ENCODE measurements around the gene CCDC190.

Gene CCDC190

DNA sequence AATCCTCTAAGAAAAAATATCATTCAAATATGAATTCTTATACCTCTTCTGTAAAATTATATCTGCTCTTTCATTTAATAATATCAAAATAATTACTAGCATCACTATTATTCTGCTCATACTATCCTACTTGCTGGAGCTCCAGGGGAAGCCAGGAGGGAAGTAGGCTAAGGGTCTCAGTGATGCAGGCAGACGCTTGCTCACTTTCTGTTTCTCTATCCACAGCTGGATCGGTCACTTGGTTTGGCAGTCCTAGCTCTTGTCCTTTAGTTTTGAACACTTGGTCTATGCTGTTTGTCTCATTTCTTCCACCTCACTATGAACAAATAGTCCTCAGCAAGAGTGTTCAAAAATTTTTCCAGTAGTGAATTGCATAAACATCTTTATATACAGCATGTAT lies 11.3 kb downstream of the CCDC190 start:
- no peak overlapping the region for H3K4me3 ChIP-seq (ENCODE audit: low read depth, low read length)
- DNase-seq (ENCODE audit: low read depth), result peak; percentile 66
- TF ChIP-seq, protein P1, sequence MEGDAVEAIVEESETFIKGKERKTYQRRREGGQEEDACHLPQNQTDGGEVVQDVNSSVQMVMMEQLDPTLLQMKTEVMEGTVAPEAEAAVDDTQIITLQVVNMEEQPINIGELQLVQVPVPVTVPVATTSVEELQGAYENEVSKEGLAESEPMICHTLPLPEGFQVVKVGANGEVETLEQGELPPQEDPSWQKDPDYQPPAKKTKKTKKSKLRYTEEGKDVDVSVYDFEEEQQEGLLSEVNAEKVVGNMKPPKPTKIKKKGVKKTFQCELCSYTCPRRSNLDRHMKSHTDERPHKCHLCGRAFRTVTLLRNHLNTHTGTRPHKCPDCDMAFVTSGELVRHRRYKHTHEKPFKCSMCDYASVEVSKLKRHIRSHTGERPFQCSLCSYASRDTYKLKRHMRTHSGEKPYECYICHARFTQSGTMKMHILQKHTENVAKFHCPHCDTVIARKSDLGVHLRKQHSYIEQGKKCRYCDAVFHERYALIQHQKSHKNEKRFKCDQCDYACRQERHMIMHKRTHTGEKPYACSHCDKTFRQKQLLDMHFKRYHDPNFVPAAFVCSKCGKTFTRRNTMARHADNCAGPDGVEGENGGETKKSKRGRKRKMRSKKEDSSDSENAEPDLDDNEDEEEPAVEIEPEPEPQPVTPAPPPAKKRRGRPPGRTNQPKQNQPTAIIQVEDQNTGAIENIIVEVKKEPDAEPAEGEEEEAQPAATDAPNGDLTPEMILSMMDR (conservative IDR thresholded peaks at IDR 0.05; ENCODE audit: low read depth, low read length), result no peak

DNA sequence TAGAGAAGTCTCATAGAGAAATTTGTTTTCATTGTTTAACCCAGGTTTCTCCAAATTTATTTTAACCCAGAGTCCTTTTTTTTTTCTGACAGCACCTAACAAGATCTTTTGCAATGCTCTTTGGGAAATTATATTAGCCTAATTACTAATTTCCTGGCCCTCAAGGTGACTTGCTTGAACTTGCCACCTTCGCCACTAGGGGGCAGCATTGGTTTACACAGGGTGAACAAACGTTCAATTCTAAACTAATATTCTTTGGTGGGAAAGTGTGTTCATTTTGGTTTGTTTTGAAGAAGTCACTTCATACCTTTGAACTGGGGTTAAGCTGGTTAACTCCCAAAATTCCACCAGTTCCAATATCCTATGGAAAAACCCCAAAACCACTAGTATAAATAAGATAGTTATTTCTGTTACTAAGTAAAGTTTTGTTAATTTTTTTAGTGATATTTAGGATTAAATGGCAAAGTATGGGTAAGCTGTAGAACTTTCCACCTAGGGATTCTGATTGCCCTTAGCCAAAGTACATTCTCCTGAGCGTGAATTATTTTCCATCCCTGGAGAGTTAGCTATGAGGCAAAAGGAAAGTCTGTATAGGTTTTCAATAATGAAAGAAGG lies 13.0 kb downstream of the CCDC190 start:
- peak; percentile 91 for DNase-seq (ENCODE audit: low read depth)
- no peak overlapping the region for H3K4me3 ChIP-seq (ENCODE audit: low read depth, low read length)
- TF ChIP-seq, protein P1 (conservative IDR thresholded peaks at IDR 0.05; ENCODE audit: low read depth, low read length), result peak; percentile 91

DNA sequence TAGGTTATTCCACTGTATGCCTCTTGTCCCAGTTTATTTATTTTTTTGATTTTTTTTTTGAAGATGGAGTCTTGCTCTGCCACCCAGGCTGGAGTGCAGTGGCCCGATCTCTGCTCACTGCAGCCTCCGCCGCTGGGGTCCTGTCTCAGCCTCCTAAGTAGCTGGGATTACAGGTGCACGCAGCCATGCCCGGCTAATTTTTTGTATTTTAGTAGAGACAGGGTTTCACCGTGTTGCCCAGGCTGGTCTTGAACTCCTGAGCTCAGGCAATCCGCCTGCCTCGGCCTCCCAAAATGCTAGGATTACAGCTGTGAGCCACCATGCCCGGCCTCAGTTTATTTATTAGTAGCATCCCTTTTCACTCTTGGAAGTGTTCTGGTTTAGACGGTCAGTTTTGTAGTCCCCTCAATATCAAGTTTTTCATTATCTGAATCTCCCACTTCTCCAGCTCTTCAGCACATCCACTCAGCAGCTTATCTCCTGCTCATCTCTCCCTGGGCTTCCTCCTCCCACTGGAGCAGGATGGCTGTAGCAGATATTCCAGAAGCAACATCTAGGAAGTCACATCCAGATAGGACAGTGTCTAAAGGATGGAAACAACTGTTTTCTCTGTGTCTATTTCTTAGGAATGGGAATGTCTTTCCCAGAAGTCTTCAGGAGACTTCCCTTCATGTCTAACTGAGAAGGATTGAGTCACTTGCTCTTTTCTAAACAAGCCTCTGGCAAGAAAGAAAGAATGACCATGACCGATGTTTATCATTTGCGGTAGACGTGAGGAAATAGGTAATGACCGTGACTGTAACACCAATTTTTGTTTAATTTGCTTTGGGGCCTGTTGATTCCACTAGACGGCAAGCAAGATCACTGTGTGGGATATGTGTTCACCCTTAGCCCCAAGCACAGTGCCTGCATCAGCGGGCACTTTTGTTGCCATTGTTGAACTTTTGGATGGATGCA lies 14.4 kb downstream of the CCDC190 start:
- TF ChIP-seq, protein P1 (conservative IDR thresholded peaks at IDR 0.05; ENCODE audit: low read depth, low read length), result no peak
- peak; percentile 42 for DNase-seq (ENCODE audit: low read depth)
- H3K4me3 ChIP-seq (ENCODE audit: low read depth, low read length), result no peak overlapping the region

DNA sequence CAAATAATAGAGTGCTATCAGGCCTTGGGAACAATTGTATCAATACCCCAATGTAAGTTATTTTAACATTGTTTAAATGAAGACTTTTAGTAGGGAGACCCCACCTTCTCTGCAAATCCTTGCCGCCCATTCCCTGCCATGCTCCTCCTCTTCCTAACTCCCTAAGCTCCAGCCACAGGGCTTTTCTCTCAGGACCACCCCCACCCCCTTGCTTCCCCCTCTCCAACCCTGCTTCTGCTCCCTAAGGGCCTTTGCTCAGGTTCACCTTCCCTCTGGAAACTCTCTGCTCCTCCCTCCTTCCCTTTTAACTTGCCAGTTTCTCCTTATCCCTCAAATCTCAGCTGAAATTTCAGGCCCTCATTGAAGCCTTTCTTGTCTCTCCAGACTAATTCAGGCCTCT lies 16.8 kb downstream of the CCDC190 start:
- TF ChIP-seq, protein P1 (conservative IDR thresholded peaks at IDR 0.05; ENCODE audit: low read depth, low read length), result no peak
- no peak overlapping the region for H3K4me3 ChIP-seq (ENCODE audit: low read depth, low read length)
- DNase-seq (ENCODE audit: low read depth), result no peak

DNA sequence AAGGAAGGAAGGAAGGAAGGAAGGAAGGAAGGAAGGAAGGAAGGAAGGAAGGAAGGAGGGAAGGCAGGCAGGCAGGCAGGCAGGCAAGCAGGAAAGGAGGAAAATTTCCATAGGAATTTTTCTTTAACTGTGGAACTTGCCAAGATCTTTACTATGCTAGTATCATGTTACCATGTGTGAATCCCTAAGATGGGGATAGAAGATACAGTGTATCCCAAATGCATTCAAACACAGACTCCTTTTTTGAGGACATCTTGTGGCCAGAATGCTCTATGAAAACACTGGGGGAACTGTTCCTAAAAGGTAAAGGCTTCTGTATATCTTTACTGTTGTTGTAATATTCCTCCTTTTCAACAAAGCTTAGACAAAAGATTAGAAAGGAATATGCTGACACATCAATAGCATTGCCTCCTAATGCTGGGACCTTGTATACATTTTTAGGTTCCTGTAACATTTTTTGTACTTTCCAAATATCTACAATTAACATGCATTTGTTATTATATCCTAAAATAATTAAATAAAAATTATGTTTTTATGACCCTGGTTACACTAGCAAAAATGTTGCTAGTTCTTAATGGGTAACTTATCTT lies 20.6 kb downstream of the CCDC190 start:
- TF ChIP-seq, protein P1 (conservative IDR thresholded peaks at IDR 0.05; ENCODE audit: low read depth, low read length), result peak; percentile 27
- peak; percentile 20 for DNase-seq (ENCODE audit: low read depth)
- H3K4me3 ChIP-seq (ENCODE audit: low read depth, low read length), result no peak overlapping the region

DNA sequence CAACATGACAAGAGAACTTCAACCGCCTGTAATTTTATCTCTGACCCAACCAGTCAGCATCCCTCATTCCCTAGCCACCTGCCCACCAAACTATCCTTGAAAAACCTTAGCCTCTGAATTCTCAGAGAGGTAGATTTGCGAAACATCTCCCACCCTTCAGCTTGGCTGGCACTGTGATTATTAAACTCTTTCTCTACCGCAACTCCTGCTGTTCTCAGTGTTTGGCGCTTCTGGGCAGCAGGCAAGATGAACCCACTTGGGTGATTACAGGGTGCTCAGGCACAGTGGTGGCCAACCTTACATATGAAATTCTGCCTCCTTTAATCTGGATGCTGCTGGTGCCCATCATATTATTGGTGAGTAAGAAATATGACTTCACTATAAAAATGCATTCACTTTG lies 22.1 kb downstream of the CCDC190 start:
- DNase-seq (ENCODE audit: low read depth), result no peak
- H3K4me3 ChIP-seq (ENCODE audit: low read depth, low read length), result no peak overlapping the region
- TF ChIP-seq, protein P1 (conservative IDR thresholded peaks at IDR 0.05; ENCODE audit: low read depth, low read length), result no peak
